Mucosa of gallbladder (tissue), 1 donor: ENCODE results near the gene RCL1. TPM values are rescaled to one million over a fixed set of nuclear protein-coding genes. Genes with fewer than 3 reads are reported as not detected.

Experiments
- DNase-seq: peaks from one replicate; pipeline ENCODE4 v3.0.0-alpha.2; 2020; ENCODE audit warnings: low spot score
- total RNA-seq: library from RNA; stranded (reverse); gene quantifications from one replicate; pipeline ENCODE4 v1.2.1, GENCODE V29; 2021
- donor health status: DM: no; HTN: no; CAD: no.

RCL1 gene
- total RNA-seq, 1 donor from 2014 or later, result 9.5 TPM

DNA sequence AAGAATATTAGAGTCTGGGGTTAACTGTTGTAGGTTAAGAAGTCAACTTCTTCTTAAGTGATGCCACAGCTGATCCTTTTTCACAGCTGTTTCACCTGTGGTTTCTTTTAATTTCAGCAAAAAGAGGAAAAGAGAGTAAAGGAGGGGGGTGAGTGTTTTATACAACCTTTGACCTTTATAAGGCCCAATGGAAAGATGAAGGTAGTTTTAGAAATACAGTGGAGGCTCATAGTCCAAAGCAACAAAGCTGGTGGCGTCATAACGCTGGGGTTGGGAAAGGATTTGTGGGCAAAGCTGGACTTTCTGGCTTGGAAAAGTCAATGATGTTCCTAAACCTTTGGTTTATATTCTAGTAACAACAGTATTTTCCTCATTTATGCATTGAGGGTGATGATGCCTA, 49.5 kb downstream of the RCL1 start:
- no peak for DNase-seq

- DNase-seq, result no peak
These were observed 50.0 kb downstream of the RCL1 start for GRCh38 chr9:4842734-4843133.

- no peak for DNase-seq
These were observed 51.5 kb downstream of the RCL1 start for GRCh38 chr9:4844056-4844838.

DNA sequence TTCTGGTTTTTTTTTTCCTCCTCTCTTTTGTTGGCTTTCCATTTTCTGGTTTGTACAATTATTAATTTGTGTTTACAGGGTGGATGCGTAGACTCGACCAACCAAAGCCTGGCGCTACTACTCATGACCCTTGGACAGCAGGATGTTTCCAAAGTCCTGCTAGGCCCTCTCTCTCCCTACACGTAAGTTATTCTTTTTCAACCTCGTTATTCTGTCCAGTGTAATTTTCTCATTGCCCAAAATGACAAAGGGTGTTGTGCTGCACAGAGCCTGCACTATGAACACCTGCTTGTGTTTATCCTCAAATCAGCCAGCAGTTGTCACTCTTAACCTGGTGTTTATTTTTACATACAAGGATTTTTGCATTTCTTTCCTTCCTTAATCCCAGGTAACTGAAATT, 56.6 kb downstream of the RCL1 start:
- no peak for DNase-seq

- DNase-seq, result no peak
These were observed 58.0 kb downstream of the RCL1 start for GRCh38 chr9:4850603-4851310.

- DNase-seq, result no peak
These were observed 59.7 kb downstream of the RCL1 start for GRCh38 chr9:4852419-4852818.

- no peak for DNase-seq
These were observed 61.5 kb downstream of the RCL1 start for GRCh38 chr9:4854265-4854590.

DNA sequence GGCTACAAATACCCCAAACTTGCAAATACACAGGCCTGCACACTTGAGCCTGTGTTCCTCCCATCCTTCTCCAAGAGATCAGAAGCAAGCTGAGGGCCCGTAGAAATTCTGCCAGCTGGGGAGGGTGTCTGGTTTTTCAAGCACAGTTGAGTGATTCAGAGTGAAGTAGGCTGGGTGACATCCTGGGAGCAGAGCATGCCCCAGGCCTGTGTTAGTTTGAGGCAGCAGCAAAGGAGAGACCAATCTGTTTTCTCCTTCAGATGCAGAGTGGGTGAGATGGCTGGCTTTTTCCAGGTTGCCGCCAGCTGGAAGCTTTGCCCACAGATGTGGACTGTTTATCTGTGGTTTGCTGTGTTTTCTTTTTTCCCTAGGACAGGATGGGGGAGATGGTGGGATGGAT, 63.1 kb downstream of the RCL1 start:
- DNase-seq, result peak; percentile 31

- no peak for DNase-seq
These were observed 64.5 kb downstream of the RCL1 start for GRCh38 chr9:4857163-4857810.

DNA sequence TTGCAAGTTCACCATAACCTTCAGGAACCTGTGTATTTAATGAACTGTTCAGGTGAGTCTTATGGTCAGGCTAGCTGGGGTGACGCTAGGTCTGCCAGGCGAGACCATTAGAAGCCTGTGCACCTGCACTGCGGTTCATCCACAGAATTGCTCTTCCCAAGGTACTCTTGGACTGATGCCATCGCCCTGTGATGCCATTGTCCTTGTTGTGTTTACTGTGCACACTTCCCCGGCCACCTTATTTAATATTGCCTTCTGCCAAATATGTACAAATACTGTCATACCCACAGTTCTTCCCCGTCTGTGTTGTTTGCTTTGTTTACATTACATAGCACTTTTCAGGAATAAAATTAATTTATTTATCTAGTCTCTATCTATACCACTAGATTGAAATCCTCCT, 66.3 kb downstream of the RCL1 start:
- no peak for DNase-seq

DNA sequence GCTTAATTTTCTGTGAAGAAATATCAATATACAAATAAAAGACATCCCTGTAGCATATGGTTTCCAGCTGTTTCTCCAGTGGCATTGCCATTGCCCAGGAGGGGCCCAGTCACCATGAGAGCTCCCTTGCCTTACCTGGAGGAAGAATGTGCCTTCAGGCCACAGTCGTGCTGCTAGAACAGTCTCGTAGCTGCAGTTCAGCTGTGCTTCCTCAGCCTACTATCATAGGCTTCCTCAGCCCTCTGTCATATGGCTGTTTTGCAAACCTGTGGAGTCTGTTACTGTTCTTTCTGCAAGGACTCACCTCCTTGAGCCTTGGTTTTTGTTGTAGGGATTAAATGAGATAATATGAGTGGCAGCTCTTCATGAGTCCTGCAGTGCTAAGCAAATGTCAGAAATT, 67.6 kb downstream of the RCL1 start:
- DNase-seq, result no peak

DNA sequence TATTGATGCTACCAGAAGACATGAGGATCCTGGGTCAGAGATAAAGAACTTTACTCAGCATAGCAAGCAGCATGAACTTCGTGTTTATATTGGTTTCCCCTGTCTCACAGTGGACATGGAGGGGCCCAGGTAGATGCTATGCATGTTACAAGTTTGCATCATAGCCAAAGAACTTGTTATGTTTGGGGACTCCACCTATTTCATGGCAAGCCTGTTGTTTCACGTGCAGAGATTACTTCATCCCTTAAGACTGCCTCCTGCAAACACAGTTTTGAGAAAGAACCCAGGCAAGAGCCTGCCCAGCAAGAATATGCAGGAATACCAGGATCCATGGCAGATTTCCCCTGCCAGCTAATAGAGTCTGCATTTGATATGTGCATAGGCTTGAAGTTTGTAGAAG, 68.4 kb downstream of the RCL1 start:
- no peak for DNase-seq

DNA sequence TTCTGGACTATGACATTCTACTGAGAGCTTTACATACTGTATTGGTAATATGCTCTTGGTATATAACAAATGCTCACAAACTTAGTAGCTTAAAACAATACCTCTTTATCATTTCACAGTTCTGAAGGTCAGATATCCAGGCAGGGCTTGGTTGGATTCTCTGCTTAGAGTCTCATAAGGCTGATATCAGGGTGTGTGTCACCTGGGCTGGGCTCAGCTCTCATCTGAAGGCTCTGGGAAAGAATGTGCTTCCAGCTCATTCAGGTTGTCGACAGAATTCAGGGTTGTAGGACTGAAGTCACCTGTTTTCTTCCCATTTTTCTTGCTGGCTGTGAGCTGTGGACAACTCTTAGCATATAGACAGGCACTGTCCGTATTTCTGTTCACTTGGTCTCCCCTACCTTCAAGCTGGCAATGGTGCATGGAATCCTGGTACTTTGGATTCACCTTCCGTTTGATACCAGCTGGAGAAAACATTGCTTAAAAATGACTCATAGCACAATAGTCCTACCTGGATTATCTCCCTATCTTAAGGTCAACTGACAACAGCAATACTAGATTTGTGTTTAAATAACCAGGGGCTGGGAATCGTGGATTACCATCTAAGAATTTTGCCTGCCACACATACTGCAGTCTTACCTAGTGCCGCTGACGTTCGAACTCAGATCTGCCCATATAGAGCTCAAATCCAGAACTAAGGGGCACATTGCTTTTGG, 69.2 kb downstream of the RCL1 start:
- no peak for DNase-seq

GRCh38 chr9:4862506-4863250, 69.9 kb downstream of the RCL1 start:
- DNase-seq, result no peak

GRCh38 chr9:4864234-4864661, 71.5 kb downstream of the RCL1 start:
- no peak for DNase-seq

- DNase-seq, result no peak
These were observed 72.0 kb downstream of the RCL1 start for GRCh38 chr9:4864698-4865097.

DNA sequence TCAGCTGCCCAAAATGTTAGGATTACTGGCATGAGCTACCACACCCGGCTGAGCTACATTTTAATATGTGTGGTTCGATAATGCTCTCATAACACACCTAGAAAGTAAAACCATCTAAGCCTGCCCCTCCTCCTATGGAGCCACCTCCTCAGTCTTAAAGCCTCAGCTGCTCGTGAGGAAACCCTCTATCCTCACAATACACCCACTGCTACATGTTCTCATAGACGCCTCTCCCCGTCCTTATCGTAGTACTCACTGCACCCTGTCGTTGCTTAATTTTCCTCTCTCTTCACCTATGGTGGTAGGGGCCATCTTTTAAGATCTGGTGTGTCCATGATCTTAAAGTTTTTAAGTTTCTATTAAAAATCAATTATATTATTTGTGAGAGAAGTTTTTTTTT, 72.9 kb downstream of the RCL1 start:
- DNase-seq, result no peak

GRCh38 chr9:4866239-4866969, 73.7 kb downstream of the RCL1 start:
- DNase-seq, result no peak

DNA sequence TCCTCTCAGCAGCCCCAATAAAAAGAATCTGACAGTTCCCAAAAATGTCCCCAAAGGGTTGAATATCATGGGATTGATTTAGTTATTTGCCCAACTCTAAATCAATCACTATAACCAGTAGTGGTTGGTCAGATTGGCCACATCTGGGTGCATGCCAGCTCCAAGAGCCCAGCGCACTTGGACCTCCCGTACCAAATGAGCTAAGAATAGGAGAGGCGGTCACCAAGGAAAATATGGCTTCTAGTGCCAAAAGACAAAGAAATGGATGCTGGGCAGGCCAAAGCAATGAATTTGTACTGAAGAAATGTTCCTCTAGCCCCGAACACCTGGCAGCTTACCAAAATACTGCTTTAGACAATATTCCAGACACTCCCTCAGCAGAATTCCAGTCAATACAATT, 80.3 kb downstream of the RCL1 start:
- no peak for DNase-seq

DNA sequence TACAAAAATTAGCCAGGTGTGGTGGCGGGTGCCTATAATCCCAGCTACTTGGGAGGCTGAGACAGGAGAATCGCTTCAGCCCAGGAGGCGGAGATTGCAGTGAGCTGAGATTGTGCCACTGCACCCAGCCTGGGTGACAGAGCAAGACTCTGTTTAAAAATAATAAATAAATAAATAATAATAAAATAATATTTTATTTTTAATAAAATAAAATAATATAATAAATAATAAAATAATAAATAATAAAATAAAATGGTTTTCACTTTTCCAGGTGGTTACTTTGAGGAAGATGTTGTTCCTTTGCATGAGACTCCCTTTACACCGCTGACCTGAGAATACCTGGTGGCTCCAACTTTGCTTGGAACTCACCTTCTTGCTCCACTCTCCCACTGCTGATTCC, 82.8 kb downstream of the RCL1 start:
- DNase-seq, result no peak

DNA sequence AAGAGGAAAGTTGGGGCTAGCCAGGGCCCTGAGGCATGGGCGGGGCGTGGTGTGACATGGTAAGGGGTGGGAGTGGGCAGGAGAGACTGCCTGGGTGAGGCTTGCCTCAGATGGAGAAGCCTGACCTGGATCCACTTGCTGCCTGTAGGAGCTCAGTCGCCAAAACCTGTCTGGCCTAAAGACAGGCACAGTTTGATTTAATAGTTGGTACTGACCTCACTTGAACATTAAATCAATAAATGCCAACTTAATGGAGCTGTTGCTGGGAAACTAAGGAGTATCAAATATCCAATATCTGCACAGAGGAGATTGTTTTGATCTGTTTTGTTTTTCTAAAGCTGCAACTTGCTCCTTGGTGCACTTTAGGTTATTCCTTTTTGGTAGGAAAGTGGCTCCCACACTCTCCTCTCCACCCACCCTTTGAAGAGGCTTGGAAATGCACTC, 86.4 kb downstream of the RCL1 start:
- no peak for DNase-seq
